Subcutaneous adipose tissue (tissue), 4 donors: Measurements from ENCODE around the gene VAMP4. TPM values are rescaled to one million over a fixed set of nuclear protein-coding genes. Genes with fewer than 3 reads are reported as not detected.

Experiments
- CTCF ChIP-seq: fragments of 450-650 bp; IDR thresholded peaks from one replicate; pipeline ENCODE4 v1.5.1; 2016; ENCODE audit warnings: low read depth, mild to moderate bottlenecking, control low read depth, antibody characterized with exemption, moderate library complexity
- total RNA-seq, 4 donors: library from RNA; depleted of rRNA; stranded (reverse); fragments of >200 nt; gene quantifications; one replicate each; pipeline ENCODE4 v1.1.0, GENCODE V29; 2016

The VAMP4 gene
- total RNA-seq, 4 donors from 2014 or later: 15.1 to 18.5 (median 17.7) TPM

GRCh38 chr1:171717062-171717718 is 24.7 kb downstream of the VAMP4 start:
- no peak for TF ChIP-seq CTCF

- TF ChIP-seq CTCF: no peak
Measured at GRCh38 chr1:171716616-171717015, 25.2 kb downstream of the VAMP4 start.

- no peak for TF ChIP-seq CTCF
Measured at GRCh38 chr1:171715813-171716251, 26.0 kb downstream of the VAMP4 start.

- TF ChIP-seq CTCF: no peak
Measured at GRCh38 chr1:171712341-171712740, 29.5 kb downstream of the VAMP4 start.

- TF ChIP-seq CTCF: no peak
Measured at GRCh38 chr1:171711643-171712042, 30.2 kb downstream of the VAMP4 start.

GRCh38 chr1:171707583-171707982 is 34.3 kb downstream of the VAMP4 start:
- TF ChIP-seq CTCF: no peak

- no peak for TF ChIP-seq CTCF
Measured at GRCh38 chr1:171702598-171702997, 39.3 kb downstream of the VAMP4 start.
